ENCODE data around the gene TMEM229B.
"Not testable (repeated sequence)": the region's sequence is repeated elsewhere in the genome, so short reads cannot be mapped to it uniquely, and the experiment has no call there.

The TMEM229B gene

GRCh38 chr14:67461996-67462395, 26.5 kb downstream of the TMEM229B start:
- H3K36me3 ChIP-seq (ENCODE audit: control insufficient read depth in 1 of 2, insufficient read depth in 2 of 2, low read length in 2 of 2): no peaks in the 10 kb centered on the region
- H3K9me3 ChIP-seq (ENCODE audit: control insufficient read depth in 1 of 2, low read length in 2 of 2): no peaks in the 10 kb centered on the region
- H3K9ac ChIP-seq (ENCODE audit: low read depth in 1 of 2, low read length in 2 of 2): no peak overlapping the region
- no peak overlapping the region for H3K4me3 ChIP-seq (ENCODE audit: low read depth in 1 of 2, low read length in 2 of 2)
- H3K27me3 ChIP-seq (ENCODE audit: control insufficient read depth in 1 of 2, insufficient read depth in 2 of 2, low read length in 2 of 2): no peaks in the 10 kb centered on the region
- H3K4me1 ChIP-seq (ENCODE audit: control insufficient read depth in 1 of 2, insufficient read depth in 2 of 2, low read length in 2 of 2): peaks cover 16 to 18% of the 10 kb centered on the region in 2 donors
- no peak overlapping the region for H3K27ac ChIP-seq (ENCODE audit: low read depth, low read length)

- H3K36me3 ChIP-seq (ENCODE audit: control insufficient read depth in 1 of 2, insufficient read depth in 2 of 2, low read length in 2 of 2): no peaks in the 10 kb centered on the region
- H3K27ac ChIP-seq (ENCODE audit: low read depth, low read length): no peak overlapping the region
- H3K4me1 ChIP-seq (ENCODE audit: control insufficient read depth in 1 of 2, insufficient read depth in 2 of 2, low read length in 2 of 2): peaks cover 14 to 16% of the 10 kb centered on the region in 2 donors
- peaks cover 0 to 3% of the 10 kb centered on the region in 2 donors for H3K9me3 ChIP-seq (ENCODE audit: control insufficient read depth in 1 of 2, low read length in 2 of 2)
- no peak overlapping the region for H3K4me3 ChIP-seq (ENCODE audit: low read depth in 1 of 2, low read length in 2 of 2)
- H3K9ac ChIP-seq (ENCODE audit: low read depth in 1 of 2, low read length in 2 of 2): no peak overlapping the region
- no peaks in the 10 kb centered on the region for H3K27me3 ChIP-seq (ENCODE audit: control insufficient read depth in 1 of 2, insufficient read depth in 2 of 2, low read length in 2 of 2)
Observed at GRCh38 chr14:67461341-67461985, 27.1 kb downstream of the TMEM229B start.

- Histone ChIP-seq H3K9ac (ENCODE audit: low read depth in 1 of 2, low read length in 2 of 2) (no peak overlapping the region), H3K36me3 (ENCODE audit: control insufficient read depth in 1 of 2, insufficient read depth in 2 of 2, low read length in 2 of 2) (no peaks in the 10 kb centered on the region), H3K27ac (ENCODE audit: low read depth, low read length) (no peak overlapping the region), H3K4me3 (ENCODE audit: low read depth in 1 of 2, low read length in 2 of 2) (no peak overlapping the region), H3K9me3 (ENCODE audit: control insufficient read depth in 1 of 2, low read length in 2 of 2) (peaks cover 0 to 3% of the 10 kb centered on the region in 2 donors), H3K4me1 (ENCODE audit: control insufficient read depth in 1 of 2, insufficient read depth in 2 of 2, low read length in 2 of 2) (peaks cover 6 to 12% of the 10 kb centered on the region in 2 donors), H3K27me3 (ENCODE audit: control insufficient read depth in 1 of 2, insufficient read depth in 2 of 2, low read length in 2 of 2) (no peaks in the 10 kb centered on the region)
Observed at GRCh38 chr14:67459336-67459735, 29.2 kb downstream of the TMEM229B start.

GRCh38 chr14:67457782-67458181, 30.7 kb downstream of the TMEM229B start:
- H3K27ac ChIP-seq (ENCODE audit: low read depth, low read length): no peak overlapping the region
- no peak overlapping the region for H3K4me3 ChIP-seq (ENCODE audit: low read depth in 1 of 2, low read length in 2 of 2)
- no peak overlapping the region for H3K9ac ChIP-seq (ENCODE audit: low read depth in 1 of 2, low read length in 2 of 2)

GRCh38 chr14:67456732-67457131, 31.8 kb downstream of the TMEM229B start:
- Histone ChIP-seq H3K27ac (ENCODE audit: low read depth, low read length) (no peak overlapping the region), H3K36me3 (ENCODE audit: control insufficient read depth in 1 of 2, insufficient read depth in 2 of 2, low read length in 2 of 2) (peaks cover 0 to 3% of the 10 kb centered on the region in 2 donors), H3K9ac (ENCODE audit: low read depth in 1 of 2, low read length in 2 of 2) (no peak overlapping the region), H3K4me1 (ENCODE audit: control insufficient read depth in 1 of 2, insufficient read depth in 2 of 2, low read length in 2 of 2) (peaks cover 14 to 15% of the 10 kb centered on the region in 2 donors), H3K9me3 (ENCODE audit: control insufficient read depth in 1 of 2, low read length in 2 of 2) (peaks cover 0 to 3% of the 10 kb centered on the region in 2 donors), H3K27me3 (ENCODE audit: control insufficient read depth in 1 of 2, insufficient read depth in 2 of 2, low read length in 2 of 2) (no peaks in the 10 kb centered on the region), H3K4me3 (ENCODE audit: low read depth in 1 of 2, low read length in 2 of 2) (no peak overlapping the region)

More at GRCh38 chr14:67457782-67458181, 30.7 kb downstream of the TMEM229B start:
- Histone ChIP-seq H3K4me1 (ENCODE audit: control insufficient read depth in 1 of 2, insufficient read depth in 2 of 2, low read length in 2 of 2) (peaks cover 10 to 14% of the 10 kb centered on the region in 2 donors), H3K36me3 (ENCODE audit: control insufficient read depth in 1 of 2, insufficient read depth in 2 of 2, low read length in 2 of 2) (peaks cover 0 to 3% of the 10 kb centered on the region in 2 donors), H3K9me3 (ENCODE audit: control insufficient read depth in 1 of 2, low read length in 2 of 2) (peaks cover 0 to 3% of the 10 kb centered on the region in 2 donors), H3K27me3 (ENCODE audit: control insufficient read depth in 1 of 2, insufficient read depth in 2 of 2, low read length in 2 of 2) (no peaks in the 10 kb centered on the region)

- Histone ChIP-seq H3K27ac (ENCODE audit: low read depth, low read length) (no peak overlapping the region), H3K36me3 (ENCODE audit: control insufficient read depth in 1 of 2, insufficient read depth in 2 of 2, low read length in 2 of 2) (peaks cover 0 to 3% of the 10 kb centered on the region in 2 donors), H3K27me3 (ENCODE audit: control insufficient read depth in 1 of 2, insufficient read depth in 2 of 2, low read length in 2 of 2) (no peaks in the 10 kb centered on the region), H3K4me3 (ENCODE audit: low read depth in 1 of 2, low read length in 2 of 2) (no peak overlapping the region), H3K9me3 (ENCODE audit: control insufficient read depth in 1 of 2, low read length in 2 of 2) (peaks cover 0 to 3% of the 10 kb centered on the region in 2 donors), H3K9ac (ENCODE audit: low read depth in 1 of 2, low read length in 2 of 2) (no peak overlapping the region), H3K4me1 (ENCODE audit: control insufficient read depth in 1 of 2, insufficient read depth in 2 of 2, low read length in 2 of 2) (peaks cover 14 to 17% of the 10 kb centered on the region in 2 donors)
Observed at GRCh38 chr14:67453575-67454300, 34.8 kb downstream of the TMEM229B start.

- H3K36me3 ChIP-seq (ENCODE audit: control insufficient read depth in 1 of 2, insufficient read depth in 2 of 2, low read length in 2 of 2); H3K9me3 ChIP-seq (ENCODE audit: control insufficient read depth in 1 of 2, low read length in 2 of 2); H3K4me3 ChIP-seq (ENCODE audit: low read depth in 1 of 2, low read length in 2 of 2); H3K27me3 ChIP-seq (ENCODE audit: control insufficient read depth in 1 of 2, insufficient read depth in 2 of 2, low read length in 2 of 2); H3K27ac ChIP-seq (ENCODE audit: low read depth, low read length); H3K9ac ChIP-seq (ENCODE audit: low read depth in 1 of 2, low read length in 2 of 2): not testable (repeated sequence)
- H3K4me1 ChIP-seq (ENCODE audit: control insufficient read depth in 1 of 2, insufficient read depth in 2 of 2, low read length in 2 of 2): peaks cover 21 to 28% of the 10 kb centered on the region in 2 donors
Observed at GRCh38 chr14:67451667-67452066, 36.9 kb downstream of the TMEM229B start.

- no peak overlapping the region for H3K27ac ChIP-seq (ENCODE audit: low read depth, low read length)
- no peak overlapping the region for H3K9ac ChIP-seq (ENCODE audit: low read depth in 1 of 2, low read length in 2 of 2)
- no peak overlapping the region for H3K4me3 ChIP-seq (ENCODE audit: low read depth in 1 of 2, low read length in 2 of 2)
- H3K4me1 ChIP-seq (ENCODE audit: control insufficient read depth in 1 of 2, insufficient read depth in 2 of 2, low read length in 2 of 2): peaks cover 25 to 39% of the 10 kb centered on the region in 2 donors
- peaks cover 0 to 2% of the 10 kb centered on the region in 2 donors for H3K27me3 ChIP-seq (ENCODE audit: control insufficient read depth in 1 of 2, insufficient read depth in 2 of 2, low read length in 2 of 2)
- peaks cover 0 to under 1% of the 10 kb centered on the region in 2 donors for H3K36me3 ChIP-seq (ENCODE audit: control insufficient read depth in 1 of 2, insufficient read depth in 2 of 2, low read length in 2 of 2)
- H3K9me3 ChIP-seq (ENCODE audit: control insufficient read depth in 1 of 2, low read length in 2 of 2): no peaks in the 10 kb centered on the region
Observed at GRCh38 chr14:67449096-67449495, 39.4 kb downstream of the TMEM229B start.

- H3K9ac ChIP-seq (ENCODE audit: low read depth in 1 of 2, low read length in 2 of 2): no peak overlapping the region
- peaks cover 21 to 42% of the 10 kb centered on the region in 2 donors for H3K4me1 ChIP-seq (ENCODE audit: control insufficient read depth in 1 of 2, insufficient read depth in 2 of 2, low read length in 2 of 2)
- H3K27ac ChIP-seq (ENCODE audit: low read depth, low read length): no peak overlapping the region
- no peaks in the 10 kb centered on the region for H3K9me3 ChIP-seq (ENCODE audit: control insufficient read depth in 1 of 2, low read length in 2 of 2)
- no peaks in the 10 kb centered on the region for H3K36me3 ChIP-seq (ENCODE audit: control insufficient read depth in 1 of 2, insufficient read depth in 2 of 2, low read length in 2 of 2)
- H3K27me3 ChIP-seq (ENCODE audit: control insufficient read depth in 1 of 2, insufficient read depth in 2 of 2, low read length in 2 of 2): peaks cover 0 to 2% of the 10 kb centered on the region in 2 donors
- H3K4me3 ChIP-seq (ENCODE audit: low read depth in 1 of 2, low read length in 2 of 2): no peak overlapping the region
Observed at GRCh38 chr14:67447033-67447381, 41.5 kb downstream of the TMEM229B start.

- no peak overlapping the region for H3K9ac ChIP-seq (ENCODE audit: low read depth in 1 of 2, low read length in 2 of 2)
Observed at GRCh38 chr14:67446371-67447032, 42.0 kb downstream of the TMEM229B start.

More at GRCh38 chr14:67446371-67447032, 42.0 kb downstream of the TMEM229B start:
- Histone ChIP-seq H3K9me3 (ENCODE audit: control insufficient read depth in 1 of 2, low read length in 2 of 2) (no peaks in the 10 kb centered on the region), H3K27me3 (ENCODE audit: control insufficient read depth in 1 of 2, insufficient read depth in 2 of 2, low read length in 2 of 2) (peaks cover 0 to 2% of the 10 kb centered on the region in 2 donors), H3K27ac (ENCODE audit: low read depth, low read length) (no peak overlapping the region), H3K4me3 (ENCODE audit: low read depth in 1 of 2, low read length in 2 of 2) (no peak overlapping the region), H3K4me1 (ENCODE audit: control insufficient read depth in 1 of 2, insufficient read depth in 2 of 2, low read length in 2 of 2) (peaks cover 21 to 45% of the 10 kb centered on the region in 2 donors), H3K36me3 (ENCODE audit: control insufficient read depth in 1 of 2, insufficient read depth in 2 of 2, low read length in 2 of 2) (no peaks in the 10 kb centered on the region)

All from duodenal mucosa (tissue), 2 donors.